Kidney (tissue), 14 donors: ENCODE data around the gene DSG4. TPM values are rescaled to one million over a fixed set of nuclear protein-coding genes. Genes with fewer than 3 reads are reported as not detected.

Experiments
- DNase-seq, 5 donors: peaks; one replicate each; pipeline ENCODE4 v3.0.0-alpha.2; 2013 to 2020
- FAIRE-seq: peaks from 2 replicates; lab custom pipeline; 2012; peaks lifted over from hg19 to GRCh38; lab: Jason Lieb, UNC
- H3K27ac ChIP-seq, 2 donors: one replicate each; pipeline ENCODE4 v1.7.0; 2013; ENCODE audit warnings: low read depth in 2 of 2, low read length in 2 of 2, inconsistent platforms in 1 of 2
- H3K27me3 ChIP-seq: one replicate; pipeline ENCODE4 v1.7.1; 2013; ENCODE audit warnings: low read length, inconsistent platforms; ENCODE audit not compliant: control insufficient read depth, insufficient read depth
- H3K36me3 ChIP-seq, 3 donors: one replicate each; pipeline versions ENCODE4 v1.7.0 to v1.7.1; 2013; ENCODE audit warnings: low read length in 3 of 3, control low read depth in 1 of 3, inconsistent platforms in 1 of 3; ENCODE audit not compliant: insufficient read depth in 3 of 3, control insufficient read depth in 2 of 3
- H3K4me1 ChIP-seq, 3 donors: one replicate each; pipeline versions ENCODE4 v1.7.0 to v1.7.1; 2013; ENCODE audit warnings: low read length in 3 of 3, inconsistent platforms in 1 of 3, low read depth in 1 of 3; ENCODE audit not compliant: control insufficient read depth in 2 of 3, insufficient read depth in 2 of 3
- H3K4me3 ChIP-seq, 3 donors: one replicate each; pipeline versions ENCODE4 v1.7.0 to v1.8.1; 2013; ENCODE audit warnings: low read length in 3 of 3, control low read depth in 1 of 3, inconsistent platforms in 1 of 3
- H3K9ac ChIP-seq, 3 donors: one replicate each; pipeline versions ENCODE4 v1.7.0 to v1.7.1; 2013; ENCODE audit warnings: low read length in 3 of 3, control low read depth in 1 of 3, inconsistent platforms in 1 of 3
- H3K9me3 ChIP-seq, 3 donors: one replicate each; pipeline versions ENCODE4 v1.7.0 to v1.7.1; 2013; ENCODE audit warnings: low read length in 3 of 3, control low read depth in 1 of 3, inconsistent platforms in 1 of 3; ENCODE audit not compliant: control insufficient read depth in 2 of 3, insufficient read depth in 1 of 3
- CTCF ChIP-seq: IDR thresholded peaks from 3 replicates; pipeline ENCODE4 v1.5.1; 2012; ENCODE audit warnings: mild to moderate bottlenecking, moderate library complexity, borderline replicate concordance; ENCODE audit not compliant: insufficient read depth; ENCODE audit errors: extremely low read depth
- intact Hi-C: fragments of 100-400 bp; cut with DNase I; formaldehyde crosslinking; loops from one replicate; pipeline ENCODE4 v1.11.1; 2022
- polyA plus RNA-seq: library from polyadenylated mRNA; stranded (reverse); fragments of 350-450 nt; fragmentation: Illumina TruSeq; extraction: RNeasy Lipid Tissue Mini Kit (QIAGEN cat#74804); gene quantifications from one replicate; pipeline ENCODE4 v1.2.3, GENCODE V29; 2014; ENCODE audit warnings: low read depth, low replicate concordance; ENCODE audit not compliant: insufficient read depth
- total RNA-seq: library from RNA; stranded (reverse); fragmentation: NEBNext Ultra II Directional; extraction: Animal tissue kit (Norgen Biotek cat#: 25700); gene quantifications from one replicate; pipeline ENCODE4 v1.2.1, GENCODE V29; 2021
- donor health status: control.
- donor health status: control.
- donor health status: control.
- donor health status: control.
- donor health status: control.
- donor health status: DM: yes; HTN: yes; CAD: no.
- donor health status: Normal renal cell carcinoma (clear cell type).

DSG4 gene
- total and polyA plus RNA-seq, 2 donors from 2014 or later: not detected

GRCh38 chr18:31444142-31444541 is 67.6 kb downstream of the DSG4 start:
- TF ChIP-seq CTCF: no peak
- no peak for FAIRE-seq
- H3K9me3 ChIP-seq: no peaks in the 10 kb centered on the region

GRCh38 chr18:31445908-31446307 is 69.3 kb downstream of the DSG4 start:
- no peaks in the 10 kb centered on the region for H3K36me3 ChIP-seq
- intact Hi-C loops: no loop called here
- H3K9ac ChIP-seq: no peak overlapping the region

More at GRCh38 chr18:31444142-31444541, 67.6 kb downstream of the DSG4 start:
- H3K27me3 ChIP-seq: no peaks in the 10 kb centered on the region
- intact Hi-C loops: no loop called here
- H3K4me1 ChIP-seq: no peaks in the 10 kb centered on the region
- no peak overlapping the region for H3K4me3 ChIP-seq
- H3K36me3 ChIP-seq: no peaks in the 10 kb centered on the region
- DNase-seq: no peak
- H3K27ac ChIP-seq: no peak overlapping the region
- no peak overlapping the region for H3K9ac ChIP-seq

GRCh38 chr18:31446854-31447253 is 70.3 kb downstream of the DSG4 start:
- no peaks in the 10 kb centered on the region for H3K9me3 ChIP-seq
- H3K36me3 ChIP-seq: no peaks in the 10 kb centered on the region
- FAIRE-seq (no peak), DNase-seq (no peak)
- no peak overlapping the region for H3K27ac ChIP-seq
- H3K4me1 ChIP-seq: no peaks in the 10 kb centered on the region
- H3K9ac ChIP-seq: no peak overlapping the region
- no peak overlapping the region for H3K4me3 ChIP-seq
- intact Hi-C loops: no loop called here
- TF ChIP-seq CTCF: no peak
- no peaks in the 10 kb centered on the region for H3K27me3 ChIP-seq

More at GRCh38 chr18:31445908-31446307, 69.3 kb downstream of the DSG4 start:
- Histone ChIP-seq H3K4me1 (no peaks in the 10 kb centered on the region), H3K4me3 (no peak overlapping the region), H3K27me3 (no peaks in the 10 kb centered on the region), H3K27ac (no peak overlapping the region), H3K9me3 (no peaks in the 10 kb centered on the region)
- no peak for TF ChIP-seq CTCF
- DNase-seq (no peak), FAIRE-seq (no peak)

GRCh38 chr18:31447530-31448191 is 71.1 kb downstream of the DSG4 start, which contains the start of gene DSG3:
TSS of gene DSG3 (plus strand) at chr18:31447741. CDS start at chr18:31447878, 137 bp downstream.
- no peak within 1 kb of the TSS for H3K27ac ChIP-seq
- FAIRE-seq: no peak
- intact Hi-C loops: no loop called here
- H3K27me3 ChIP-seq: no peaks in the 10 kb centered on the region
- no peak within 1 kb of the TSS for H3K9ac ChIP-seq
- no peak within 1 kb of the TSS for H3K4me3 ChIP-seq
- H3K36me3 ChIP-seq: no peaks in the 10 kb centered on the region
- no peak for TF ChIP-seq CTCF
- H3K4me1 ChIP-seq: no peaks in the 10 kb centered on the region
- DNase-seq: no peak
- H3K9me3 ChIP-seq: no peaks in the 10 kb centered on the region
